Measurements from ENCODE around the gene SLC12A6.

DNA sequence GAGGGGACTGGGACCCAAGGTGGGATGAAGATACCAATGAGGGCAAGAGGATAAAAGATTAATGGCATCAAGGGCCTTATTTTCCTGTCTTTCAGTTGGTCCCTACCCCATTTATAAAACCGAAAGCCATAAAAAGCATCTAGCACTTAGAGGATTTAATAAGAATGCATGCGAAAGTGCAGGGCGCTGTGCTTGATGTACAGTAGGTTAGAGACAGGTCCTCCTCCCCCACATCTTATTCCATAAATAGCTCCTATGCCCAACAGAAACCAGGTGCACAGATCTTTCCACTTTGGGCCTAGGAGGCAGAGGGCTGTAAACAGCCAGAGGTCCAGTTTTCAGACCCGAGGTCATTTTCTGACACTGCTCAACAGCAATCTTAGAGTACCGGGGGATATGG is 28.3 kb upstream of the SLC12A6 start:
- TF ChIP-seq CHD4 (IDR thresholded peaks at IDR 0.05; ENCODE audit: borderline replicate concordance) (no peak), POLR2A (IDR thresholded peaks at IDR 0.05; ENCODE audit: low read length) (no peak), CEBPB (IDR thresholded peaks at IDR 0.05) (no peak)
- TF ChIP-seq, protein P1, sequence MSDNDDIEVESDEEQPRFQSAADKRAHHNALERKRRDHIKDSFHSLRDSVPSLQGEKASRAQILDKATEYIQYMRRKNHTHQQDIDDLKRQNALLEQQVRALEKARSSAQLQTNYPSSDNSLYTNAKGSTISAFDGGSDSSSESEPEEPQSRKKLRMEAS (IDR thresholded peaks at IDR 0.05), result no peak
- TF ChIP-seq, protein P2, sequence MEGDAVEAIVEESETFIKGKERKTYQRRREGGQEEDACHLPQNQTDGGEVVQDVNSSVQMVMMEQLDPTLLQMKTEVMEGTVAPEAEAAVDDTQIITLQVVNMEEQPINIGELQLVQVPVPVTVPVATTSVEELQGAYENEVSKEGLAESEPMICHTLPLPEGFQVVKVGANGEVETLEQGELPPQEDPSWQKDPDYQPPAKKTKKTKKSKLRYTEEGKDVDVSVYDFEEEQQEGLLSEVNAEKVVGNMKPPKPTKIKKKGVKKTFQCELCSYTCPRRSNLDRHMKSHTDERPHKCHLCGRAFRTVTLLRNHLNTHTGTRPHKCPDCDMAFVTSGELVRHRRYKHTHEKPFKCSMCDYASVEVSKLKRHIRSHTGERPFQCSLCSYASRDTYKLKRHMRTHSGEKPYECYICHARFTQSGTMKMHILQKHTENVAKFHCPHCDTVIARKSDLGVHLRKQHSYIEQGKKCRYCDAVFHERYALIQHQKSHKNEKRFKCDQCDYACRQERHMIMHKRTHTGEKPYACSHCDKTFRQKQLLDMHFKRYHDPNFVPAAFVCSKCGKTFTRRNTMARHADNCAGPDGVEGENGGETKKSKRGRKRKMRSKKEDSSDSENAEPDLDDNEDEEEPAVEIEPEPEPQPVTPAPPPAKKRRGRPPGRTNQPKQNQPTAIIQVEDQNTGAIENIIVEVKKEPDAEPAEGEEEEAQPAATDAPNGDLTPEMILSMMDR (IDR thresholded peaks at IDR 0.05), result no peak
